IMR-90 (cell line): ENCODE results near the gene GRAMD2A. TPM values are rescaled to one million over a fixed set of nuclear protein-coding genes. Genes with fewer than 3 reads are reported as not detected.

ENCODE experiments used
- ATAC-seq: fragments of 200-7000 bp; cut with Tn5 transposase; 2 replicates; pipeline ENCODE4 v1.9.1; 2020; ENCODE audit warnings: low read depth, mild to moderate bottlenecking, moderate library complexity
- BruUV-seq: library from RNA; stranded (reverse); fragments of 400-500 nt; replicated peaks from 2 replicates; lab custom pipeline; 2021; lab: Mats Ljungman, UMichigan
- CTCF ChIA-PET: fragments of 300-600 bp; formaldehyde crosslinking; extraction: SDS; loops from one replicate; lab custom pipeline; 2021; ENCODE audit warnings: antibody characterized with exemption; lab: Yijun Ruan, JAX
- POLR2A ChIA-PET: fragments of 300-600 bp; sonication (Branson Sonifier 250); formaldehyde crosslinking; loops from one replicate; lab custom pipeline; 2022; ENCODE audit warnings: antibody characterized with exemption; ENCODE audit not compliant: unreplicated experiment; lab: Charles Lee
- DNase-seq: peaks from one replicate; pipeline ENCODE4 v3.0.0; 2013
- H2AFZ ChIP-seq: replicated peaks from 2 replicates; pipeline ENCODE3; 2013; ENCODE audit warnings: low read length, mild to moderate bottlenecking; ENCODE audit not compliant: poor library complexity
- H2AK5ac ChIP-seq: 2 replicates; pipeline ENCODE4 v1.6.1; 2013; ENCODE audit warnings: low read depth, low read length, inconsistent platforms
- H2AK9ac ChIP-seq: replicated peaks from 2 replicates; pipeline ENCODE3; 2013; ENCODE audit warnings: mild to moderate bottlenecking, low read depth, low read length, moderate library complexity; ENCODE audit not compliant: poor library complexity
- H2BK120ac ChIP-seq: 2 replicates; pipeline ENCODE4 v1.6.1; 2013; ENCODE audit warnings: low read depth, low read length, inconsistent platforms
- H2BK15ac ChIP-seq: 3 replicates; pipeline ENCODE4 v1.6.1; 2013; ENCODE audit warnings: low read depth, low read length, inconsistent platforms
- H2BK20ac ChIP-seq: 2 replicates; pipeline ENCODE4 v1.6.1; 2013; ENCODE audit warnings: low read depth, mild to moderate bottlenecking, inconsistent platforms, low read length, moderate library complexity
- H2BK5ac ChIP-seq: 2 replicates; pipeline ENCODE4 v1.6.1; 2013; ENCODE audit warnings: mild to moderate bottlenecking, low read depth, low read length, inconsistent platforms; ENCODE audit not compliant: poor library complexity, severe bottlenecking
- H3K14ac ChIP-seq: replicated peaks from 2 replicates; pipeline ENCODE4 v1.6.1; 2013; ENCODE audit warnings: low read depth, low read length, inconsistent platforms
- H3K18ac ChIP-seq: 2 replicates; pipeline ENCODE4 v1.6.1; 2013; ENCODE audit warnings: low read depth, low read length, control low read depth
- H3K23ac ChIP-seq: 2 replicates; pipeline ENCODE4 v1.6.1; 2013; ENCODE audit warnings: low read depth, low read length, inconsistent platforms
- H3K27ac ChIP-seq: 2 replicates; pipeline ENCODE4 v1.5.1; 2013; ENCODE audit warnings: mild to moderate bottlenecking, control low read depth, low read length; ENCODE audit not compliant: insufficient read depth
- H3K27me3 ChIP-seq: 2 replicates; pipeline ENCODE4 v1.6.1; 2013; ENCODE audit warnings: low read length; ENCODE audit not compliant: control insufficient read depth, insufficient read depth
- H3K36me3 ChIP-seq: 2 replicates; pipeline ENCODE4 v1.6.1; 2013; ENCODE audit warnings: low read length, mixed read lengths; ENCODE audit not compliant: control insufficient read depth, insufficient read depth
- H3K4ac ChIP-seq: 2 replicates; pipeline ENCODE4 v1.6.1; 2013; ENCODE audit warnings: low read depth, low read length, inconsistent platforms
- H3K4me1 ChIP-seq: 2 replicates; pipeline ENCODE4 v1.6.1; 2013; ENCODE audit warnings: low read length, mixed read lengths; ENCODE audit not compliant: control insufficient read depth, insufficient read depth
- H3K4me2 ChIP-seq: 2 replicates; pipeline ENCODE4 v1.6.1; 2013; ENCODE audit warnings: low read depth, mild to moderate bottlenecking, control low read depth, low read length, moderate library complexity
- H3K4me3 ChIP-seq: 2 replicates; pipeline ENCODE4 v1.5.1; 2013; ENCODE audit warnings: low read depth, mild to moderate bottlenecking, control low read depth, low read length, moderate library complexity; ENCODE audit not compliant: insufficient read depth
- H3K56ac ChIP-seq: 2 replicates; pipeline ENCODE4 v1.6.1; 2013; ENCODE audit warnings: low read length, inconsistent platforms; ENCODE audit not compliant: insufficient read depth; ENCODE audit errors: extremely low read depth
- H3K79me1 ChIP-seq, 2 experiments: 2 replicates each; pipeline ENCODE4 v1.6.1; 2013; ENCODE audit warnings: low read length in 2 of 2, inconsistent platforms in 1 of 2, low read depth in 1 of 2
- H3K9ac ChIP-seq: 2 replicates; pipeline ENCODE4 v1.6.1; 2013; ENCODE audit warnings: low read depth, low read length, control low read depth
- H3K9me1 ChIP-seq: 2 replicates; pipeline ENCODE4 v1.6.1; 2013; ENCODE audit warnings: low read length, inconsistent platforms; ENCODE audit not compliant: insufficient read depth
- H3K9me3 ChIP-seq: 2 replicates; pipeline ENCODE4 v1.6.1; 2013; ENCODE audit warnings: low read length; ENCODE audit not compliant: control insufficient read depth, insufficient read depth
- H4K20me1 ChIP-seq: 2 replicates; pipeline ENCODE4 v1.6.1; 2013; ENCODE audit warnings: low read length, inconsistent platforms; ENCODE audit not compliant: insufficient read depth
- H4K5ac ChIP-seq: 2 replicates; pipeline ENCODE4 v1.6.1; 2013; ENCODE audit warnings: mild to moderate bottlenecking, low read depth, low read length, control low read depth
- H4K8ac ChIP-seq, 2 experiments: 2 replicates each; pipeline ENCODE4 v1.6.1; 2013; ENCODE audit warnings: low read depth in 2 of 2, low read length in 2 of 2, control low read depth in 1 of 2, inconsistent platforms in 1 of 2
- H4K91ac ChIP-seq: 2 replicates; pipeline ENCODE4 v1.6.1; 2013; ENCODE audit warnings: low read depth, low read length, inconsistent platforms; ENCODE audit not compliant: insufficient read depth
- BHLHE40 ChIP-seq: fragments of 150-350 bp; IDR thresholded peaks from 2 replicates; pipeline ENCODE4 v1.6.1; 2016; ENCODE audit warnings: mild to moderate bottlenecking, low read depth, low read length
- CEBPB ChIP-seq: IDR thresholded peaks from 2 replicates; pipeline ENCODE4 v1.6.1; 2012; ENCODE audit warnings: low read depth, low read length, improper control_type of control experiment
- CHD1 ChIP-seq: IDR thresholded peaks from 2 replicates; pipeline ENCODE4 v1.6.1; 2012; ENCODE audit warnings: low read depth, low read length, improper control_type of control experiment
- FOS ChIP-seq: fragments of 150-350 bp; IDR thresholded peaks from 2 replicates; pipeline ENCODE4 v1.6.1; 2016; ENCODE audit warnings: low read depth, low read length
- MAFK ChIP-seq: IDR thresholded peaks from 2 replicates; pipeline ENCODE4 v1.6.1; 2012; ENCODE audit warnings: low read depth, low read length, improper control_type of control experiment
- MAZ ChIP-seq: IDR thresholded peaks from 2 replicates; pipeline ENCODE4 v1.6.1; 2012; ENCODE audit warnings: low read depth, mild to moderate bottlenecking, low read length, improper control_type of control experiment, moderate library complexity, borderline replicate concordance
- MXI1 ChIP-seq: IDR thresholded peaks from 2 replicates; pipeline ENCODE4 v1.6.1; 2012; ENCODE audit warnings: low read depth, mild to moderate bottlenecking, low read length, moderate library complexity, borderline replicate concordance
- NFE2L2 ChIP-seq: fragments of 150-350 bp; IDR thresholded peaks from 2 replicates; pipeline ENCODE4 v1.6.1; 2016; ENCODE audit warnings: low read depth, mild to moderate bottlenecking, low read length
- POLR2A ChIP-seq: IDR thresholded peaks from 2 replicates; pipeline ENCODE4 v1.6.1; 2012; ENCODE audit warnings: mild to moderate bottlenecking, low read depth, low read length
- RAD21 ChIP-seq: IDR thresholded peaks from 2 replicates; pipeline ENCODE4 v1.6.1; 2012; ENCODE audit warnings: low read length, improper control_type of control experiment
- RCOR1 ChIP-seq: IDR thresholded peaks from 2 replicates; pipeline ENCODE4 v1.6.1; 2012; ENCODE audit warnings: mild to moderate bottlenecking, low read length, improper control_type of control experiment; ENCODE audit not compliant: insufficient replicate concordance
- RFX5 ChIP-seq: IDR thresholded peaks from 2 replicates; pipeline ENCODE4 v1.8.0; 2012; ENCODE audit warnings: low read depth, mild to moderate bottlenecking, low read length, moderate library complexity
- SMC3 ChIP-seq: fragments of 150-350 bp; IDR thresholded peaks from 2 replicates; pipeline ENCODE4 v1.6.1; 2016; ENCODE audit warnings: low read depth, mild to moderate bottlenecking, antibody characterized with exemption, low read length, moderate library complexity
- dilution Hi-C: fragments of 300-500 bp; cut with HindIII; formaldehyde crosslinking; loops from one replicate; pipeline ENCODE4 v1.14.3; 2018; ENCODE audit warnings: low sequenced_read_pairs; ENCODE audit not compliant: unreplicated experiment
- in situ Hi-C: fragments of 300-500 bp; cut with MboI; formaldehyde crosslinking; loops from 3 replicates; pipeline ENCODE4 v1.14.3; 2019; ENCODE audit warnings: low sequenced_read_pairs, inconsistent platforms, mixed read lengths
- intact Hi-C: fragments of 100-400 bp; cut with micrococcal nuclease; formaldehyde crosslinking; loops from 2 replicates; pipeline ENCODE4 v1.10.0; 2022
- polyA plus RNA-seq, 3 experiments: library from polyadenylated mRNA; depleted of rRNA; stranded (reverse); fragments of >200 nt; gene quantifications; 2 replicates each; pipeline ENCODE4 v1.2.3, GENCODE V29; 2012; ENCODE audit warnings: low replicate concordance in 1 of 3
- total RNA-seq: library from RNA; depleted of rRNA; stranded (reverse); fragments of >200 nt; gene quantifications from 2 replicates; pipeline ENCODE4 v1.2.3, GENCODE V29; 2012
- TF ChIP-seq, protein P1 (sequence below): conservative IDR thresholded peaks from 2 replicates; pipeline ENCODE4 v1.5.1; 2012; ENCODE audit warnings: mild to moderate bottlenecking, low read depth, low read length, improper control_type of control experiment
- TF ChIP-seq, protein P2 (sequence below): fragments of 150-350 bp; IDR thresholded peaks from 2 replicates; pipeline ENCODE4 v1.6.1; 2017; ENCODE audit warnings: mild to moderate bottlenecking, antibody characterized with exemption, low read length, low read depth
- TF ChIP-seq, protein P3 (sequence below): fragments of 150-350 bp; IDR thresholded peaks from 2 replicates; pipeline ENCODE4 v1.6.1; 2016; ENCODE audit warnings: low read depth, mild to moderate bottlenecking, low read length, moderate library complexity, borderline replicate concordance

GRAMD2A gene
- total and polyA plus RNA-seq, 2 of the 4 experiments (the other 2 are of a cell fraction), result 0.14 to 0.18 TPM

DNA sequence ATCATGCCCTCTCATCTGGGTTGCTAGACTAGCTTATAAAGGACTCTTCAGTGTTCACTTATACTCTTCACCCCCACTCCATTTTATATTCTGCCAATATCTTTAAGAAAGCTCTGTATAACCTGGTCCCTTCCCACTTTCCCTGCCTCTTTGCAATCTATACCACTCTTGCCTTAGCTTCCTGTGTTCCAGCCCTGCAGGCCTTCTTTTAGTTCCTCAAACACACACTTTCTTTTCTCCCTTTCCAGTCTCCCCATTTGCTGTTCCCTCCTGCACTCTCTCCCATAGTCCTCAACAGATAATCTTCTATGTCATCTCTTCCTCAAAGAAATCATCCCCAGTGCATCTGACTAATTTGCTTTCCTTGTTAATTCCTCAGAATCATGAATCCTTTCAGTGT lies 50.7 kb downstream of the GRAMD2A start:
- dilution Hi-C loops, result no loop called here
- no peak overlapping the region for H4K91ac ChIP-seq
- ATAC-seq (no peak), DNase-seq (no peak)
- TF ChIP-seq RAD21, result no peak
- TF ChIP-seq, protein P1, sequence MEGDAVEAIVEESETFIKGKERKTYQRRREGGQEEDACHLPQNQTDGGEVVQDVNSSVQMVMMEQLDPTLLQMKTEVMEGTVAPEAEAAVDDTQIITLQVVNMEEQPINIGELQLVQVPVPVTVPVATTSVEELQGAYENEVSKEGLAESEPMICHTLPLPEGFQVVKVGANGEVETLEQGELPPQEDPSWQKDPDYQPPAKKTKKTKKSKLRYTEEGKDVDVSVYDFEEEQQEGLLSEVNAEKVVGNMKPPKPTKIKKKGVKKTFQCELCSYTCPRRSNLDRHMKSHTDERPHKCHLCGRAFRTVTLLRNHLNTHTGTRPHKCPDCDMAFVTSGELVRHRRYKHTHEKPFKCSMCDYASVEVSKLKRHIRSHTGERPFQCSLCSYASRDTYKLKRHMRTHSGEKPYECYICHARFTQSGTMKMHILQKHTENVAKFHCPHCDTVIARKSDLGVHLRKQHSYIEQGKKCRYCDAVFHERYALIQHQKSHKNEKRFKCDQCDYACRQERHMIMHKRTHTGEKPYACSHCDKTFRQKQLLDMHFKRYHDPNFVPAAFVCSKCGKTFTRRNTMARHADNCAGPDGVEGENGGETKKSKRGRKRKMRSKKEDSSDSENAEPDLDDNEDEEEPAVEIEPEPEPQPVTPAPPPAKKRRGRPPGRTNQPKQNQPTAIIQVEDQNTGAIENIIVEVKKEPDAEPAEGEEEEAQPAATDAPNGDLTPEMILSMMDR, result no peak
- no peak for TF ChIP-seq NFE2L2
- no peak for TF ChIP-seq POLR2A
- TF ChIP-seq RFX5, result no peak
- TF ChIP-seq MXI1, result no peak
- no peak for TF ChIP-seq MAZ
- TF ChIP-seq, protein P2, sequence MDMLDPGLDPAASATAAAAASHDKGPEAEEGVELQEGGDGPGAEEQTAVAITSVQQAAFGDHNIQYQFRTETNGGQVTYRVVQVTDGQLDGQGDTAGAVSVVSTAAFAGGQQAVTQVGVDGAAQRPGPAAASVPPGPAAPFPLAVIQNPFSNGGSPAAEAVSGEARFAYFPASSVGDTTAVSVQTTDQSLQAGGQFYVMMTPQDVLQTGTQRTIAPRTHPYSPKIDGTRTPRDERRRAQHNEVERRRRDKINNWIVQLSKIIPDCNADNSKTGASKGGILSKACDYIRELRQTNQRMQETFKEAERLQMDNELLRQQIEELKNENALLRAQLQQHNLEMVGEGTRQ, result no peak
- TF ChIP-seq BHLHE40, result no peak
- no peak for TF ChIP-seq SMC3
- TF ChIP-seq FOS, result no peak
- TF ChIP-seq RCOR1, result no peak
- TF ChIP-seq CHD1, result no peak
- no peak for TF ChIP-seq MAFK
- TF ChIP-seq, protein P3, sequence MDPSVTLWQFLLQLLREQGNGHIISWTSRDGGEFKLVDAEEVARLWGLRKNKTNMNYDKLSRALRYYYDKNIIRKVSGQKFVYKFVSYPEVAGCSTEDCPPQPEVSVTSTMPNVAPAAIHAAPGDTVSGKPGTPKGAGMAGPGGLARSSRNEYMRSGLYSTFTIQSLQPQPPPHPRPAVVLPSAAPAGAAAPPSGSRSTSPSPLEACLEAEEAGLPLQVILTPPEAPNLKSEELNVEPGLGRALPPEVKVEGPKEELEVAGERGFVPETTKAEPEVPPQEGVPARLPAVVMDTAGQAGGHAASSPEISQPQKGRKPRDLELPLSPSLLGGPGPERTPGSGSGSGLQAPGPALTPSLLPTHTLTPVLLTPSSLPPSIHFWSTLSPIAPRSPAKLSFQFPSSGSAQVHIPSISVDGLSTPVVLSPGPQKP, result no peak
- no peak for TF ChIP-seq CEBPB
- POLR2A ChIA-PET, result no interaction called here
- no peak overlapping the region for H2BK15ac ChIP-seq
- H2AK9ac ChIP-seq, result no peak overlapping the region
- H4K20me1 ChIP-seq, result no peaks in the 10 kb centered on the region
- H3K56ac ChIP-seq, result no peak overlapping the region
- H2AFZ ChIP-seq, result no peak overlapping the region
- H2BK5ac ChIP-seq, result no peak overlapping the region
- in situ Hi-C loops, result no loop called here
- no peak overlapping the region for H3K14ac ChIP-seq
- no peak overlapping the region for H2BK120ac ChIP-seq
- no peaks in the 10 kb centered on the region for H3K4me1 ChIP-seq
- CTCF ChIA-PET, result interaction anchor here (1.5 kb wide), 1 partner anchor 9 kb away, joined by 4 read pairs; no protein-coding TSS in a partner anchor
- H2AK5ac ChIP-seq, result no peak overlapping the region
- H3K9me3 ChIP-seq, result no peaks in the 10 kb centered on the region
- no peak overlapping the region for H3K18ac ChIP-seq
- intact Hi-C loops, result no loop called here
- no peak overlapping the region for H4K5ac ChIP-seq
- H3K9me1 ChIP-seq, result no peaks in the 10 kb centered on the region
- H3K4me3 ChIP-seq, result no peak overlapping the region
- no peak overlapping the region for H3K9ac ChIP-seq
- no peaks in the 10 kb centered on the region for H3K27me3 ChIP-seq
- H3K23ac ChIP-seq, result no peak overlapping the region
- H3K27ac ChIP-seq, result no peak overlapping the region
- H3K79me1 ChIP-seq, result no peaks in the 10 kb centered on the region
- BruUV-seq, result no TSS peak
- no peak overlapping the region for H3K4me2 ChIP-seq
- H2BK20ac ChIP-seq, result no peak overlapping the region
- H3K36me3 ChIP-seq, result no peaks in the 10 kb centered on the region
- H3K4ac ChIP-seq, result no peak overlapping the region
- H4K8ac ChIP-seq, result no peak overlapping the region
